HFFc6 (cell line): ENCODE measurements around the gene YOD1. TPM values are rescaled to one million over a fixed set of nuclear protein-coding genes. Genes with fewer than 3 reads are reported as not detected.

Experiments
- DNase-seq: peaks from one replicate; pipeline ENCODE4 v3.0.0-alpha.2; 2018
- H3K27ac Mint-ChIP-seq: 2 replicates; pipeline ENCODE4 v1.8.0; 2020; ENCODE audit warnings: mild to moderate bottlenecking, mixed read lengths
- H3K27me3 Mint-ChIP-seq: 2 replicates; pipeline ENCODE4 v1.8.0; 2021; ENCODE audit warnings: mild to moderate bottlenecking, moderate library complexity, mixed read lengths; ENCODE audit not compliant: insufficient read depth
- H3K36me3 Mint-ChIP-seq: 2 replicates; pipeline ENCODE4 v1.8.0; 2021; ENCODE audit warnings: low read depth, mixed read lengths
- H3K4me1 Mint-ChIP-seq: 2 replicates; pipeline ENCODE4 v1.8.0; 2020; ENCODE audit warnings: low read depth, mixed read lengths
- H3K4me3 Mint-ChIP-seq: 2 replicates; pipeline ENCODE4 v1.8.0; 2020; ENCODE audit warnings: mild to moderate bottlenecking, moderate library complexity, mixed read lengths
- H3K9me3 Mint-ChIP-seq: 2 replicates; pipeline ENCODE4 v1.8.0; 2020; ENCODE audit warnings: mild to moderate bottlenecking, mixed read lengths
- total RNA-seq, 6 experiments: library from RNA; stranded (reverse); fragmentation: NEBNext Ultra II Directional; extraction: Animal tissue kit (Norgen Biotek cat#: 25700); gene quantifications; 2 replicates in 1 of 6; 3 replicates in 5 of 6; pipeline ENCODE4 v1.2.3, GENCODE V29; 2021
- TF ChIP-seq, protein P1 (sequence below): fragments of 200-600 bp; sonication (generic); IDR thresholded peaks from 2 replicates; pipeline ENCODE4 v1.5.0; 2021; ENCODE audit warnings: antibody characterized with exemption, mild to moderate bottlenecking

The YOD1 gene
- total RNA-seq, 6 experiments from 2014 or later, result 6.5 to 10.6 (median 7.1) TPM

DNA sequence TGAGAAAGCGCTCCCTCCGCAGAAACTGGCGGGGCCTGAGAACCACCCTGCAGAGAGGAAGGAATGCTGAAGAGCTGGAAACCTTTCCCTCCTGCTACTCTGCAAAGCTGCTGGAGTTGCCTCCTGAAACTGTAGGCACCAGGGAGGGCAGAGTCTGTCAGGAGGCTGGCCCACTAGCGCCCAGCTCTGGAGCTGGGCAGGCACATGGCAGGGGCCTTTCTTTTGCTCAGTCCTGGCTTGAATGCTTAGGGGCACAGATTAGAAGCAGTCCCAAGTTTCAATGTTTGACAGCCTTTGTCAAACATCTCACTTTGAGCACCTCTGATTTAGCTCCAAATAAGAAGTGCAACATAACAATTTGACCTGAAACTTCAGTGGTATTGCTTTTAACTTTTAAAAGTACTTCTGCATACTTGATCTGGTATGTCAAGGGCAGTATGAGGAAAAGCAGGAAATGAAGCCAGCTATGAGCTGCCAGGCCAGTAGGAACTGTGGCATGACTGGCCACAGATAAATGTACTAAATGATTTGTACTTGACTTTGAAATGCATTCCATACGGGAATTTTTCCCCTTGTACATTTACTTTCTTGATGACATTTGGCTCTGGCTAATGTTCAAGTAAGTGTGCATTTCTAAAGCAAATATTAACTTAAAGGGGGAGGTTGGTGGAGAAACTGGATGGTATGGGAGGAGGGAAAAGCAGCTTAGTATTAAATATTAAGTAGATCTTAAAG lies 25.7 kb downstream of the YOD1 start:
- Mint-ChIP-seq H3K27ac (peak overlapping the region; percentile 86), H3K9me3 (no peaks in the 10 kb centered on the region), H3K36me3 (0 out of 2 replicates have a peak, but pooled peaks cover 5% of the 10 kb centered on the region), H3K27me3 (no peaks in the 10 kb centered on the region; the same call in 1 of the 2 replicates), H3K4me1 (peaks cover 91% of the 10 kb centered on the region), H3K4me3 (peak overlapping the region; percentile 70)
- peak; percentile 64 for DNase-seq
- TF ChIP-seq, protein P1, sequence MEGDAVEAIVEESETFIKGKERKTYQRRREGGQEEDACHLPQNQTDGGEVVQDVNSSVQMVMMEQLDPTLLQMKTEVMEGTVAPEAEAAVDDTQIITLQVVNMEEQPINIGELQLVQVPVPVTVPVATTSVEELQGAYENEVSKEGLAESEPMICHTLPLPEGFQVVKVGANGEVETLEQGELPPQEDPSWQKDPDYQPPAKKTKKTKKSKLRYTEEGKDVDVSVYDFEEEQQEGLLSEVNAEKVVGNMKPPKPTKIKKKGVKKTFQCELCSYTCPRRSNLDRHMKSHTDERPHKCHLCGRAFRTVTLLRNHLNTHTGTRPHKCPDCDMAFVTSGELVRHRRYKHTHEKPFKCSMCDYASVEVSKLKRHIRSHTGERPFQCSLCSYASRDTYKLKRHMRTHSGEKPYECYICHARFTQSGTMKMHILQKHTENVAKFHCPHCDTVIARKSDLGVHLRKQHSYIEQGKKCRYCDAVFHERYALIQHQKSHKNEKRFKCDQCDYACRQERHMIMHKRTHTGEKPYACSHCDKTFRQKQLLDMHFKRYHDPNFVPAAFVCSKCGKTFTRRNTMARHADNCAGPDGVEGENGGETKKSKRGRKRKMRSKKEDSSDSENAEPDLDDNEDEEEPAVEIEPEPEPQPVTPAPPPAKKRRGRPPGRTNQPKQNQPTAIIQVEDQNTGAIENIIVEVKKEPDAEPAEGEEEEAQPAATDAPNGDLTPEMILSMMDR, result no peak

- H3K27me3 Mint-ChIP-seq, result no peaks in the 10 kb centered on the region; the same call in 1 of the 2 replicates
- peak overlapping the region; percentile 86 for H3K27ac Mint-ChIP-seq
- DNase-seq, result no peak
- H3K4me3 Mint-ChIP-seq, result no peak overlapping the region
- TF ChIP-seq, protein P1, result no peak
- peaks cover 91% of the 10 kb centered on the region for H3K4me1 Mint-ChIP-seq
- H3K36me3 Mint-ChIP-seq, result 0 out of 2 replicates have a peak, but pooled peaks cover 5% of the 10 kb centered on the region
- no peaks in the 10 kb centered on the region for H3K9me3 Mint-ChIP-seq
Observed at GRCh38 chr1:207024202-207025145, 26.5 kb downstream of the YOD1 start.

GRCh38 chr1:207022996-207023679 lies 27.9 kb downstream of the YOD1 start:
- Mint-ChIP-seq H3K36me3 (0 out of 2 replicates have a peak, but pooled peaks cover 5% of the 10 kb centered on the region), H3K9me3 (no peaks in the 10 kb centered on the region), H3K4me1 (peaks cover 78% of the 10 kb centered on the region), H3K27me3 (no peaks in the 10 kb centered on the region; the same call in 1 of the 2 replicates), H3K4me3 (no peak overlapping the region), H3K27ac (peak overlapping the region; percentile 86; the same call in 1 of the 2 replicates)
- no peak for DNase-seq
- TF ChIP-seq, protein P1, result no peak

- DNase-seq, result no peak
- peak overlapping the region; percentile 67; the same call in 1 of the 2 replicates for H3K27ac Mint-ChIP-seq
Observed at GRCh38 chr1:207021876-207022596, 29.0 kb downstream of the YOD1 start.

More at GRCh38 chr1:207021876-207022596, 29.0 kb downstream of the YOD1 start:
- TF ChIP-seq, protein P1, result no peak
- H3K4me1 Mint-ChIP-seq, result peaks cover 67% of the 10 kb centered on the region
- no peak overlapping the region for H3K4me3 Mint-ChIP-seq
- no peaks in the 10 kb centered on the region for H3K27me3 Mint-ChIP-seq
- H3K36me3 Mint-ChIP-seq, result 0 out of 2 replicates have a peak, but pooled peaks cover under 1% of the 10 kb centered on the region
- no peaks in the 10 kb centered on the region for H3K9me3 Mint-ChIP-seq
